Stimulated activated CD4-positive, alpha-beta T cell treated with anti-CD3 and anti-CD28 coated beads, Interleukin-1b, Interleukin-23, amount 100 ng/mL, for 48 hours (primary cell): ENCODE data around the gene FERD3L.

ENCODE experiments used
- DNase-seq: peaks from one replicate; pipeline ENCODE4 v3.0.0-alpha.2; 2020

FERD3L gene

DNA sequence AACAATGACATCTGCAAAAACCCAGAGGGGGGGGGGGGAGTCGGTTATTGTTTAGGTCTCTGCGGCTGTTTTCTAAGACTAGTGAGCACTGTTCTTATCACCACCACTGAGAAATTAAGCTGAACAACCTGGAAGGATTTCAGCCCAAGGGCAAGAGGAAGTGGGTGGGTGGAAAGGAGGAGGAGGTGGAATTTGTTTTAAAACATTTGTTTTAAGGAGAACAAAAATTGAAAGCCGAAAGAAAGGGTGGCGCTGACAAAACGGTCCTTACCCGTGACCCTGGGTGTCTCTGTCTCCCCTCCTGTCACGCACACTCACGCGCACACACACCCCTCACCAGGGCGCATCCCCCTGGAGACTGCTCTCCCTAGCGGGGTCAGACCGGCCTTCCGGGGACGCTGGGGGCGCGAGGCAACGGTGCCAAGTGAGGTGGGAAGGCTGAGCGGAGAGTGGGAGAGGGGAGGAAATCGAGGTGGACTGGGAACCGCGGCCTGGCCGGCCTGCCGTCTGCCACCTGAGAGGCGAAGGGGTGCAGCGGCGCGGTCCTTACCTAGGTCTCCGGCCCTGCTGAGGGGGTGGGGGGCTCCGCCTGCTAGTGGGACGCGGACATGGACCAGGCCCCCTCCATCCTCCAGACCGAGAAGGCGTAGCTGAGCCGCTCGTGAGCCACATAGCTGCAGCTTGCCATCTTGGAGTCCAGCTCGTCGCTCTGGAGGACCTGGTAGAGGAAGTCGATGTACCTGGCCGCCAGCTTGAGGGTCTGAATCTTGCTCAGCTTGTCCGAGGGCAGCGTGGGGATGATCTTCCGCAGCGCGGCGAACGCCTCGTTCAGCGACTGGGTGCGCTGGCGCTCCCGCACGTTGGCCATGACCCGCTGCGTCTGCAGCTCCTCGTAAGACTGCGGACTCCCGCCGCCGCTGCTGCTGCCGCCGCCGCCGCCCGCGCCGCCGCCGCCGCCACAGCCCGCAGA, 28.8 kb downstream of the FERD3L start:
- no peak for DNase-seq

DNA sequence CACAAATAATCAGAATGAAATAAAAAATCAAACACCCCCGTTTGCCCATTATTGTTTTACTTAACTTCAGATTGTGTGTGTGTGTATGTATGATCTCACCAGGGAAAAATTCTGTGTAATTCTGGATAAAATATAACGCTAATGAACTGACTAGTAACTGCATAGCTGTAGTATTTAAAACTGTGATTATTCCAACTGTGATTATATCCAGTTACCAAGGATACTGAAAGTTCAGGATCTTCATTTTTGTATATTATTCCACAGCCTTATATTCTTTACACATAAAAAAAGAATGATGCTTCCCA, 30.7 kb downstream of the FERD3L start:
- no peak for DNase-seq

DNA sequence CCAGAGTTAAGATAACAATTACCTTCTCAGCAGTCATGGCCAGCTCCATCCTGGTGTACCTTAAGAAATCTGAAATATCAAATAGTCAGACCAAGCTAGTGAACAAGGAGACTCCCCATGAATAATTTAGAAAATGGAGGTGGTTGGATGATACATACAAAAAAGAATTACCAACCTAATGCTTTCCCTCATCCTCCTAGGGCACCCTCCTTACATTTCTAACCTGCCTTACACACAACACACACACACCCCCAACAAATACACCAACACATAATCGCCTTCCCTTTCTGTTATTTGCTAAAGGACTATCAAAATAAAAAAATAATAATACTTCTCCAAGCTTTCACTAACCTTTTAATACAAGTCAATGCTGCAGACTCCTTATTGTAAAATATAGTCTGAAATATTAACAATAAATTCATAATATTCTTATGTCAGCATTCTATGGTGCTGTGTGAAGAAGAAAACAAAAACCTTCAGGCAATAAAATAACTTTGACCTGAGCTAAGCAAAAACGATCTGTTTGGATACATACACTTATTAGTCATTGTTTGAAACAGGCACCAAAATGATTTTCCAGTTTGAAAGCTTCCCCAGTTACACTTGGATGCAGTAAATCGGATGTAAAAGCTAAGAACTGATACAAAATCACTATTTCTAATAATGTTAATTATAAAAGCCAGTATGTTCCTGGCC, 31.2 kb downstream of the FERD3L start:
- no peak for DNase-seq

DNA sequence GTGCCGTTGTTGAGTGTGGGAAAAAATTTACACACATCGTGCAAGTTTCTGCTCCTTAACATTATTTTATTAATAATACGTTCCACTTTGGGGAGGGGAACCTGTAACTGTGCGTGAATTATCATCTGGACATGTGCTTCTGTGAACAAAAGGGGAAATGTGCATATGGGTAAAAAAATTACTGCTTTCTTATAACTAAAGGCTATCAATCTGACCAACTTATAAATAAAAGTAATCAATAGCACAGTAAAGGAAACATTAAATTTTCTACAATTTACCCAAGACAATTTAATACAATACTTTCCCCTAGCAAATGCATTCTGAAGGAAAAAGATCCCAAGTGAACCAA, 32.2 kb downstream of the FERD3L start:
- DNase-seq: no peak

DNA sequence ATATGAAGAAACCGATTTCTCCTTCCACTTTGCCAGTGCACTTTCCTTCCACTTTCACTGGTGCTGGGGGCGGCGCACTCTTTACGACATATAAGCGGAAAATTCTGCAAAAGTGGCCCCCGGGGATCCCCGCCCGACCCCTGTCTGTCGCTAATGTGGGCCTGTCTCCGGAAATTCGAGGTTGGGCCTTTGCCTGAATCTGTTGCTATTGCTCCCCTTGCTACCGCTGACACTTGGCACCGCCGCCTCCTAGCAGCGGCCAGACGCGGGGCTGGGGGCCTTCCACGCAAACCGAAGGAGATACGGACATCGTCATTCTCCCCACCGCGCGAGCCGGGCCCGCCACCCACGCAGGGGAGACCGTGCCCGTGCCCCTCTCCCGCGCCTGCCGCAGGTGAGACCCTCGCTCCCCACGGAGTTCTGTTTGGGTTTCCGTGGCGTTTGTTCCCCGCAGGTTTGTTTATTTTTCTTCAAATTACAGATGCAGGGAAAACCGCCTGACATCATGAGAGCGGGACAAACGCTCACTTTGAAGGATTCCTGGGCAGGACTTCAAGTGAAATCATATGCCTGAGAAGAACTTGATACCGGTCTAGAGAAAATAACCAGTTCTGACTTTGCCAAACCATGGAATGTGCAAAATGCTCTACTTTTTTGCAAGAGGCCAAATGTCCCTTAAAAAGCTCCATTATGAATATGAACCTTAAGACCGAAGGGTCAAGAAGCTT, 32.8 kb downstream of the FERD3L start:
- DNase-seq: no peak

DNA sequence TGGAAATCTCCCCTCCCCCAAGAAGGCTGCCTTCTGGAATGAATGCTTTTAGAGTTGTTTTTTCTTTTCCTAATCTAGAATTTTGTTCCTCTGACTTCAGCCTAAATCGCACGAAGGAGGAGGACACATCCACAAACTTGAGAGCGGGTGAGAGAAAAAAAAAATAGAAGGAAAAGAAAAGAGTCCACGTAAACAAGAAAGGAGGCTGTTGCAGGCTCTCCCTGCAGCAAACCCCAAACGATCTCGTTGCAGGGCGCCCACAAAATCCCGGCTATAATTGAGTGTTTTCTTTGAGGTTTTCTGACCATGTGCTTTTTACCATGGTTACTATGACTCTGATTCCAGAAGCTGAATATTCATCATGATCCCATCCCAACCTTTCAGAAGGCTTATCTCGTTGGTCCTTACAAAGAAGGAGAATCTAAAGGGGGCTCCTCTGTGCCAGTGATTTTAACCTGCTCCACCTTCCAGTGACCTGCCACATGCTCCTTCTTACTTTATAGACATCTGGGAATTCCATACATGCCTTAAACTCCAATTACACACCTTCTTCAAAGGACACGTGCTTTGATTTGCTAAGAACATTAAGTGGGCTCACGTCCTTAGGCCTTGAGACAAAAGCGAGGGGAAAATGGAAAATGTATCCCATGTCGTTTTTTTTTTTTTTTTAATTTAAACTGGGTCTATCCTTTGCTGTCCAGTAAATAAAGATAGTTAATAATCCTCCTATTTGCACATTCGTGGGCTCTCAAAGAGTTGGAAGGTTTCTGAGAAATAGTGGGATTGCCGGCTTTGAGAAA, 33.5 kb downstream of the FERD3L start:
- DNase-seq: no peak

DNA sequence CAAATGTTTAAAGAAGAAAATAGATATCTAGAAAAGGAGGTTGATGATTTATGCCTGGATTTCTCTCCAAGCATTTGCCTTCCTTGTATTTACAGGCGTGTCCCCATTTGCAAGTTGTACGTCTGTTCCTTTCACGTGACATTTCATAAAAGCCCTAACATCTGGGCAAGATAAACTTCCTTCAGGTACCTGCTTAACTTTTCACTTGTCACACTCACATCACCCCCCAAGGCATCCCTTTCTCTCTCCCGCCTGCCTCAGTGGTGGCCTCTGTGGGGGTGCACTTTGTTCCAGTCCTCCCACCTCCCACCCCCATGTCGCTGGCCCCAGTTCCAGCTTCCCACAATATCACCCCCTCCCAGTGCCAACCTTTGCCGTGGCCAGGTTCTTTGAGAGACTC, 34.4 kb downstream of the FERD3L start:
- no peak for DNase-seq

DNA sequence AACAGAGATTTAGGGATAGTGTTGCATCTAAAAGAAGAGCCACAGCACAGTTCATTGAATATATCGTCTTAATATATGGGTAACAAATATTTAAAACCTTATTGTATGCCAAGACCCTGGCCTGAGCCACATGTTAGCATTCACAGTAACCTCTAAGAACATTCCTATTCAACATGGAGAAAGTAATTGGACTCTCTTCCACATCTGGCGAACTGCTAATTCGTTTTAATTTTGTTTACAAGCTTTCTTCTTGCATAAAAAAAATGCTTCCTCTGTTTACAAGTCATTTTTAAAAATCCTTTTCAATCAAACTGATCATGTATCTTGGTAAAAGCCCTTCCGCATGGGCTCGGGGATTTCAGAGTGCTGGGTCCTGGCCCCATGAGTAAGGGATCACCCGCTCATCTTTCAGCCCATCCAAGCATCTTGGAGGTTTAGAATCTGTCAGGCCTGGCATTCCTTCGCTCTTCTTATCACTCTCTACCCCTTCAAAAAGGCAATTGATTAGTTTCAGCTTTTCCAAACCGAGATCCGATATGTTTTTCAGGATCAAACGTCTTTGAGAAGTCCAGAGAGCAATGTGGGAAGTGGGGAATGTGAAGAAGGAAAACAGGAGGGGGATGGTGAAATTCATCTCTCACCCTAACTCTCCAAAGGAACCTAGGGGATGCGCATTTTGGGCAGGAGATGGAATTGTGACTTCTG, 35.0 kb downstream of the FERD3L start:
- DNase-seq: no peak

DNA sequence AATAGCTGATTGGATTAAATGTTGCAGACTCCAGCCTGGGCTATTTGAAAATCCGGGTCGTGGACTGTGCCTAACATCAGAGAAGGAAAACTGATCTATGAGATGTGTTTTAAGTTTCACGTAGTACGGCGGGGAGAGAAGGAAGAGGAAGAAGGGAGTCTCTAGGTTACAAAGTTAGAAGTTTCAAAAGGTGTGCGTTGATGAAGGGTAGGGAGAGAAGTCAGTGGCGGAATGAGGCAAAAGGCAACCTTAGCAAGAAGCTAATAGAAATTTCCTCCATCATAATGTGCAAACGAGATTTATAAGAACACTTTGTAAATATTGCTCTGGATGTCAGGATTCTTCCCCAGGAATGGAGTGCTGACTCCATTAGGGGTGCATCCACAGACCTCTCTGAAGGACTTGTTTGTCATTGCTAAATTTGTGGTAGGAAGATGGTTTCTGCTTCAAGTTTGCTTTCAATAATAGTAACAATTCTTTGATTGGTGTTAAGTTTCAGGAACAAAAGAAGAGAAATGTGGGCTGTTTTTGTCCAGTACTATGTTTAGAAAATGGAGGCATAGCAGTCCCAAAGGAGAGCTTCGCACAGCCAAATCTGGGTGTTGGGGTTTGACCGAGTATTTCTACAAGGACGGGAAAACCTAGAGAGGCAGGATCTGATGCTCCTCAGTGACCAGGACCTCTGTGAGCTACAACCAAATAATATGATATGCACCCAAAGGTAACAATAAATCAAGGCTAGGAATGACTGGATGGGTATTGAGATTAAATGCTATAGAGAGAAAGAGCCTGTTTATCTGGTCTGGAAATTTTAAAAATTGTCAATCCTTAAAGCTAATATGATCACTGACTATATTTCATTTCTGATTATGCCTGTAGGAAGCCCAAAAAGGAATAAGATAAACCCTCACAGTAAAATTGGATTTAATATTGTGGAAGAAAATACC, 35.9 kb downstream of the FERD3L start:
- no peak for DNase-seq

DNA sequence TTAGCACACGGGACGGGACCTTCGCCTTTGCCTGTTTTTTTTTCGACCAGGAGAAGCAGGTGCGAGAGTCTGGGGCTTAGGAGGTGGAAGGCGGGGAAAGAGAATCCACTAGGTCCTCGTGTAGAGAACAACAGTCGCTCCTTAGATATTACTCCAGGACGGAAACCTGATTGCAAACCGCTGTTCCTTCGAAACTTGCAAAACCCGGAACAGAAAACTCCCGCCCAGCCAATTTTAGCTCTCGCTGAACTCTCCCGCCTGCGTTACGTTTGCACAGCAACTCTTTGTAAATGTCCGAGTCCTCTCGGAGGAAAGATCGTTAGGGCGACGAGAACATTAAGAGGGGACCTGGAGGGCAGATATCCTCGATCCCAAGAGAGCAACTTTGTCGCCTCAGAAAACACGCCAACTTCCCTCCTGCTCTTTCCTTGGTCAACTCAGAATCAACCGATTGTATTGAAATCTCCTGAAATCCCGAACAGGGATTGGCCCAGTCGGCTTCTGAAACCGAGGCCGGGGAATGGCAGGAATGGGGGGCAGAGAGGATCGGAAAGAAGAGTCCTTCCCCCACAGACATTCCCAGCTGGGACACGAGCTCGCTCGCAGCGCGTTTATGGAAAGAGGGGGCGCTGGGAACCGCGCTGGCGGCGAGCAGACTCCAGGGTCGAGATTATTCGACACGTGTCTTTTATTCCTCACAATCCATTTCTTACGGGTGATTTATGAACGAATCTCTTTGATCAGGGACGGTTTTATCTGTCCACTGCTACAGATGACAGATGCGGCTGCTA, 37.7 kb downstream of the FERD3L start:
- DNase-seq: no peak

DNA sequence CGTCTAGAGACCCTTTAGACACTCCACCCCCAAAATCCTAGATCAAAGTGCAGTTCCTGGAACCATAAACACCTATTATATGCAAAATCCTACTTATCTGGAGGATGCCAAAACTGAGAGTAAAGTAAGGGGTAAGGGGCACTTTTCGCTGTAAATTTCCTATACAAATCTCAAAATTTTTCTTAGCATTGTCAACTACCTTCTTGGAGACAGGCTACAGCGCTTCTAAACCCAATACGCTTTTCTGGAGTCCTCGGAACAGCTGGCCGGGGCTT, 38.2 kb downstream of the FERD3L start:
- DNase-seq: no peak

DNA sequence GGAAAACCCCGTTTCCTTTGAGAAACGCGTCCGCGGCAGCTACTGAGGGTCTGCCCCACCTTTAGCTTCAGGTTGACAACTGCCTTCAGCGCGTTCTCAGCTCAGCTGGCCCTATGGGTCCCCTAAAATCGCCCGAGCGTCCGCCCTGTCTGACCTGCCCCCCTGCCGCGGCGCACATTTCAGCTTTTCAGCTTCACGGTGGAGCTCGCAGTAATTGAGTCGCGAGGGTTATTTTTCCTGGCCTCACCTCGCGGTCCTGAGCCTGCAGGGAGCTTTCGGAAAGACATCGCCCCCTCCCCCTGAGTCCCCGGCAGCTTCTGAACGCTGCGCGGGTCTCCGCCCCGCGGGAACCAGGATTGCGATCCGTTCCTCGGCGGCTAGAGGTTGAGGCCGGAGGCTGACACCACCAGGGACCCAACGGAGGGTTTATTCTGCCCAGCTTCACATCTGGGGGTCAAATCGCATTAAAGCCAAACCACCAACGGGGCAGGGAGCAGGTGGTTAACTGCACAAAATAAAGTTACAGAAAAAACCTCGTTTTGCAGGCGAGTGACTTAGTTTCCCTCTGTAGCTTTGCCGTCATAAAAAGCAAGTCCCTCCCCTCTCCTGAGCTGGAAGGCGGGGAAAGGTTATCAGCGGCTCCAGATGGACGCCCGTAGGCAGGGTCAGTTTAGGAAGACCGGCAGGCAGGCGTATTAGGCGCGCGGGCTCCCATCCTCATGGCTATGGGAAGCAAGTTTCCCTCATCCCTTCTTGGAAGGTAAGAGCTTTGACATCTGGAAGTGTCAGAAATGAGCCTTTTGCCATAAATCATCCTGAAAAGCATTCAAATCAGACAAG, 38.8 kb downstream of the FERD3L start:
- no peak for DNase-seq

DNA sequence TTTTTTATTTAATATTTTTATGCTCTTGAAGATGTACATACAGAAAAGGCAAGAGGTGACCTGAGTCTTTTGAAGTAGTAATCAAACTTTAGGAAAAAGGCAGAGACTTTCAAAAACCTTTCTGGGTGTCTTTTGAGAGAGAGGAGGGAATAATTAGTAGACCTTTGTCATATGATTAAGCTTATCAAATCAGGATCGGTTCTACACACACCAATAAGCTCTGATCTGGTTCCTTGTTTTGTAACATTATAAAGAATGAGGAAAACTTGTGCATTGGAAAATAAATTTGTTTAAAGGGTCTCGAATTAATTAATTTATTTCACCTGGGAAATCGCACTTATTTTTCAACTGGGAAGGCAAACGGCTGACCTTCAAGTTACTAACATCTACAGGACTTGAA, 39.7 kb downstream of the FERD3L start:
- no peak for DNase-seq

DNA sequence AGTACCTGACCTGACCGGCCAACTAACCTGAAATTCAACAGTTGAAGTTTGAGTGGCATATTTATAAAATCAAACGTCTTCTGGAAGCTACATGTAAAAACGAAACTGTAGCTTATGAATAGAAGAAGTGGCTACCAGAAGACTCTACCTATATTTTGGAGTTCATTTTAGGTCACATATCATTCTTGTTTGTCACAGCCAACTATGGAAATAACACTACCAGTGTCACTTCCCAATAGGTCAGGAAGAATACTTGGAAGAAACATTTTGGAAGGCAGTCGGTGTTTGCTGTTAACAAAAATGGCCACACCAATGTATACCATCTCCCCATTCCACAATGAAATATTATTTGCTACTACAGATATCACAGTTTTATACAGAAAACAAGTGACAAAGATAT, 40.4 kb downstream of the FERD3L start:
- DNase-seq: no peak

DNA sequence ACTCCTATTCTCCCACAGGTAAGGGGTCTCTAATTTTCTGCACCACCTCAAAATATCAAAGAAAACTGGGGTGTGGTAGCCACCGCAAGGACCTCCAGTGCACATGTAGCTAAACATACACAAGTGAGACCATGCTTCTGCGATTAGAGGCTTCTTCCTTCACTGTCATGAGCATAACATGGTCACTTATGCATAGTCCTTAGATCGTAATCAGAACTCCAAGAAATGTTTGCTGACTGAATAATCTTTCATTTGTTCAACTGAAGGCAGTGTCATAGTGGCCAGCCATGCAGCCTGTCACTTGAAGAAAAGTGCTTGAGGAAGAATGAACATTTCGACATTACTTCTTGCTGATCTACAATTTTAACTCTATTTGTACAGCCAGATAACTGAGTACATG, 42.3 kb downstream of the FERD3L start:
- no peak for DNase-seq

DNA sequence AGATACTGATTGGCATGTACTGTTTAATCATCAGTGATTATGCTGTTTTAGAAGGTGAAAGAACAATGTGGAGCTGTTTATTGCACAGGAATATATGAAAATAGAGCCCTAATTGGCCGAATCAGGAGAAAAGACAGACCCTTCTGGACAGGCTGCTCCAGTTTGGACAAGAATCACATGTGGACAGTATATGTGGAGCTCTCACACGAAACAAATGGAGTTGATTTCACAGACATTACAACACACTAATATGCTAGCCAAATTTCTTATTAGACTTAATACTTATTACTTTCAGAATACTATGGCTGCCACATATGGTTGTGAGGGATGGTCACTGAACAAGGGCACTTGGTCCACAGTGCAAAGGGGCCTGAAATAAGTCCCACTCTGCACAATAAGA, 43.3 kb downstream of the FERD3L start:
- no peak for DNase-seq

DNA sequence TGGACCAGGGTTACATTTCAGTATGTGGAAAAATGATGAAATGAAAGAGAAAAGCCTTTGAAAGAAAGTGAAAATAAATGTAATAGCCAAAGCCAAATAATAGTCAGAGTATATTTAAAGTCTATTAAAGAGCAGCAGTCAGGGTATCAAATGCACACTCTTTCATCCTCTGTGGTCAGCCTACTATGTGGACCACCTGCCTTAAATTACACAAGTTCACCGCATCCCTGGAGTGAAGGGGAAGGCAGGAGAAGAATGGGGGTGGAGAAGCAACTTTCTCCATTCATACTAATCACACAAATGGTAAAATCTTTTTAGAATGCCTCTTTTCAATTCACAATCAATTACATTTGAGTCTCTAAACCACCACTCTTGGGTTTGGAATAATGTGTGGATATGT, 43.7 kb downstream of the FERD3L start:
- DNase-seq: no peak

DNA sequence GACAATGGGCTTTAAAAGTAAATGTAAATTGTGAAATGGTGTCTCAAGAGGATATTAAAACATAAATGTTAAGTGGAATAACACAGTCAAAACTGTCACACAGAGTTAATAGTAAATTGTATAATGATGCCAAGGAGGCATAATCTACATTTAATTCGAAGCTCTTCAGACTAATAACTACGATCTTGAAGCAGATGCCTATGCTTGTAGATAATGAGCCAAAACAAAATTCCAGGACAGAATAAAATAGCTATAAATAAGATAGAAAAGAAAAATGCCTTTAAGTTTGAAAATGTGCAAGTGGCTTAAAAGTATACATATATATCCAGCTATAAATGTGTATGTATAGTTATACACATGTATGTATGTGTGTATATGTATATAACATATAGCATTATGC, 45.3 kb downstream of the FERD3L start:
- no peak for DNase-seq

DNA sequence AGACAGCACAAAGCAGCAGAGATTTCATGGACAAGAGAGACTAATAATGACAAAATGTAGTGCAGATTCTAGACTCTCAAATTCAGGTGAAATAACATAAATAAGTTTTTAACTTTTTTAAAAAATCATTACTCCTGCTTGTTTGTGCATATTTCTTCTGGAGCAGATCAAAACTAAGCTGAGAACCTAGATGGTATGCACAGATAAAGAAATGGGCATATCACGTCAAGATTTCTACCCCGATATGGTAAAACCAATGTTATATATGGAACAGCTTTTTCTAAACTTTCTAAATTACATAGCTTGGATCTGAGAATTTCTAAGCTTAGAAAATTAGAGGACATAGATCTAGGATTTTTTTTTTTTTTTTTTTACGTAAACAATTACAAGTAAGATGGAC, 46.0 kb downstream of the FERD3L start:
- no peak for DNase-seq

DNA sequence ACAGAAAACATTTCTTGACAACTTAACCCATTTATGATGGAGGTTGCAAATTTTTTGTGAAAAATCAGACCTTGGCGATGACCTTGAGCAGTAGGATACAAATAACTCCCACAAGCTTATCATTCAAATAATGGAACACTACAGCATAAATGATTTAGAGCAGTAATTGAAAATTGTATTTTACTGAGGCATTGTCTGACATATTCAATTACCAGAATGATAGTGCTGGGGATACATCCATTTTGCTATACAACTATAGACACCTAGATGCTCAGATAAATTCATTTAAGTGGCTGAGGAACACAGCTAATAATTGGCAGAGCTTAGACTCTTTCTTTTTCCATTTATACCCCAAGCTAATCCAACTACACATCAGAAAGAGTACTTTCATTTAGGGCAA, 46.7 kb downstream of the FERD3L start:
- no peak for DNase-seq
